Prostate gland (tissue), 2 donors: ENCODE measurements around the gene OR8S1. TPM values are rescaled to one million over a fixed set of nuclear protein-coding genes. Genes with fewer than 3 reads are reported as not detected.
A peak's percentile ranks its signal among the peaks of the same experiment; 100 is the strongest.

ENCODE experiments used
- DNase-seq: peaks from one replicate; pipeline ENCODE4 v3.0.0-alpha.2; 2019; ENCODE audit warnings: low spot score
- H3K27ac ChIP-seq, 2 donors: fragments of 200-600 bp; sonication (generic); 2 replicates each; pipeline ENCODE4 v1.5.1; 2017 to 2019
- H3K27me3 ChIP-seq: fragments of 200-600 bp; sonication (generic); replicated peaks from 2 replicates; pipeline ENCODE4 v1.5.1; 2019; ENCODE audit not compliant: insufficient read depth
- H3K36me3 ChIP-seq, 2 donors: fragments of 200-600 bp; sonication (generic); 1 replicate in 1 of 2; 2 replicates in 1 of 2; pipeline versions ENCODE4 v1.5.1 to v1.8.1; 2017 to 2019
- H3K4me1 ChIP-seq: fragments of 200-600 bp; sonication (generic); replicated peaks from 2 replicates; pipeline ENCODE4 v1.5.1; 2019
- H3K4me3 ChIP-seq, 2 donors: fragments of 200-600 bp; sonication (generic); 2 replicates each; pipeline ENCODE4 v1.5.1; 2017 to 2019
- H3K9me3 ChIP-seq: fragments of 200-600 bp; sonication (generic); 2 replicates; pipeline ENCODE4 v1.5.1; 2017
- CTCF ChIP-seq, 4 experiments: fragments of 200-600 bp in 2 of 4; fragments of 450-650 bp in 2 of 4; sonication (generic) in 2 of 4; IDR thresholded peaks; 1 replicate in 3 of 4; 2 replicates in 1 of 4; pipeline ENCODE4 v1.5.1; 2016 to 2019; ENCODE audit warnings: antibody characterized with exemption in 4 of 4, mild to moderate bottlenecking in 2 of 4, moderate library complexity in 2 of 4
- POLR2A ChIP-seq: fragments of 450-650 bp; IDR thresholded peaks from one replicate; pipeline ENCODE4 v1.6.1; 2016; ENCODE audit warnings: antibody characterized with exemption, mild to moderate bottlenecking
- POLR2AphosphoS5 ChIP-seq: sonication (generic); formaldehyde crosslinking; IDR thresholded peaks from one replicate; pipeline ENCODE4 v1.6.1; 2017; ENCODE audit warnings: antibody characterized with exemption
- WGBS: methylation state at CpG from one replicate; pipeline ENCODE4 v1.1.5; 2018; 5-methylcytosine and 5-hydroxymethylcytosine counted together
- intact Hi-C: fragments of 100-400 bp; cut with DNase I; formaldehyde crosslinking; loops from one replicate; pipeline ENCODE4 v1.14.2; 2022
- total RNA-seq, 2 donors: library from RNA; depleted of rRNA; stranded (reverse); fragments of >200 nt; gene quantifications; one replicate each; pipeline ENCODE4 v1.1.0, GENCODE V29; 2016

OR8S1 gene
- total RNA-seq: not detected

GRCh38 chr12:48525332-48525731 is at the start of gene OR8S1:
Gene OR8S1, plus strand, starts transcription at chr12:48525632. Its CDS starts 0 bp downstream, at chr12:48525632.
- WGBS: 86% methylated on average over 5 of the region's 5 CpGs
- no peak within 1 kb of the TSS for H3K4me3 ChIP-seq
- intact Hi-C loops: no loop called here
- H3K27me3 ChIP-seq: no peaks in the 10 kb centered on the region
- no peak for DNase-seq
- no peak within 1 kb of the TSS for H3K27ac ChIP-seq
- no peaks in the 10 kb centered on the region for H3K9me3 ChIP-seq
- TF ChIP-seq POLR2A (no peak), CTCF (IDR thresholded peaks at IDR 0.05) (no peak), POLR2AphosphoS5 (no peak)
- H3K4me1 ChIP-seq: no peaks in the 10 kb centered on the region
- H3K36me3 ChIP-seq: no peaks in the 10 kb centered on the region

GRCh38 chr12:48482198-48482597 is 43.2 kb upstream of the OR8S1 start, which contains the start of gene C12orf54:
Gene C12orf54, plus strand, starts transcription at chr12:48482498. Its CDS starts 799 bp downstream, at chr12:48483297.
- Histone ChIP-seq H3K4me3 (no peak within 1 kb of the TSS), H3K27ac (no peak within 1 kb of the TSS), H3K4me1 (no peaks in the 10 kb centered on the region), H3K27me3 (no peaks in the 10 kb centered on the region), H3K9me3 (no peaks in the 10 kb centered on the region), H3K36me3 (no peaks in the 10 kb centered on the region)
- no peak for DNase-seq
- 96% methylated on average over 2 of the region's 2 CpGs for WGBS
- TF ChIP-seq POLR2AphosphoS5 (no peak), POLR2A (no peak), CTCF (IDR thresholded peaks at IDR 0.05) (no peak)
- intact Hi-C loops: no loop called here

DNA sequence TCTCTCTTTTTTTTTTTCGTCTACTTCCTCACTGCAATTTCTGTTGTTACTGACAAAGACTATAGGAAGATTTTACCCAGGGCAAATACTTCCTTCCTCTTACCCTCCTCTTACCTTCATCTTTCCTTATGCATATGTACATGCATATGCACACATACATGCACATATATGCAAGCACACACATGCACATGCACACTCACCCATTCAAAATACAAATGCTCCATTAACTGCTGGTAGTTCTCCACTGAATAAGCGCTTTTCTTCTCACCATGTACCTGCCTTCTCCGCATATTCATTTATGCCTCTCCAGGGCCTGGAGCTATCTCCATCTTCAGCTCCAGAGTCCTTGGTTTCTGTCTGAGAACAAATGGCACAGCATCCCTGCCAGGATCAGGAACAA is 42.5 kb upstream of the OR8S1 start:
- no peak for DNase-seq
- H3K36me3 ChIP-seq: no peaks in the 10 kb centered on the region
- H3K4me3 ChIP-seq: no peak overlapping the region
- WGBS: 81% methylated on average over 3 of the region's 3 CpGs
- intact Hi-C loops: no loop called here
- TF ChIP-seq POLR2A: no peak
- TF ChIP-seq CTCF (IDR thresholded peaks at IDR 0.05): no peak
- TF ChIP-seq POLR2AphosphoS5: no peak
- H3K4me1 ChIP-seq: no peaks in the 10 kb centered on the region
- no peaks in the 10 kb centered on the region for H3K27me3 ChIP-seq
- no peaks in the 10 kb centered on the region for H3K9me3 ChIP-seq
- H3K27ac ChIP-seq: no peak overlapping the region

DNA sequence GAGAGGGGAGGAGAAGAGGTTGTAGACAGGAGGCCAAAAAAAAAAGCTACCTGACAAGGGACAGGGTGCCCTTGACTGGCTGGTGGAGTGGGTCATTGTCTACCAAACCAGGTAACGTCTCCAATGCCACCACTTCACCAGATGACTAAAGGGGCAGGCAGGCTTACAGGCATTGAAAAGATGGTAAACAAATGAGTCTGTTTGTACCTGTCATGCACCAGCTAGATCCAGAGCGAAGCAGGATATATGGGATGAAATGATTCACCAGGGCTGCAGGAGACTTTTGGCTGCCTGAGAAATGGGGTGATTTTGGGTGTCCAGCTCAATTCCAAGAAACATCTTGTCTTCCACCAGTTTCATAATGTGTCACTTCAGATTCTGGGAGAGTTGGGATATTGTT is 39.2 kb upstream of the OR8S1 start:
- H3K36me3 ChIP-seq: no peaks in the 10 kb centered on the region
- no peaks in the 10 kb centered on the region for H3K9me3 ChIP-seq
- intact Hi-C loops: no loop called here
- H3K4me1 ChIP-seq: no peaks in the 10 kb centered on the region
- H3K4me3 ChIP-seq: no peak overlapping the region
- no peak for DNase-seq
- H3K27me3 ChIP-seq: no peaks in the 10 kb centered on the region
- no peak overlapping the region for H3K27ac ChIP-seq
- WGBS: 61% methylated on average over 2 of the region's 2 CpGs
- TF ChIP-seq POLR2A (no peak), CTCF (IDR thresholded peaks at IDR 0.05) (no peak), POLR2AphosphoS5 (no peak)

- intact Hi-C loops: no loop called here
- no peak overlapping the region for H3K4me3 ChIP-seq
- H3K4me1 ChIP-seq: no peaks in the 10 kb centered on the region
- no peaks in the 10 kb centered on the region for H3K27me3 ChIP-seq
- peak; percentile 37 for TF ChIP-seq POLR2AphosphoS5
- no peak for TF ChIP-seq POLR2A
- H3K36me3 ChIP-seq: no peaks in the 10 kb centered on the region
- 44% methylated on average over 5 of the region's 5 CpGs for WGBS
- no peak overlapping the region for H3K27ac ChIP-seq
- peak; percentile 40 for DNase-seq
- no peaks in the 10 kb centered on the region for H3K9me3 ChIP-seq
These were observed 38.8 kb upstream of the OR8S1 start for GRCh38 chr12:48486679-48487078.
